Naive thymus-derived CD4-positive, alpha-beta T cell (primary cell): ENCODE data around the gene LSM4. TPM values are rescaled to one million over a fixed set of nuclear protein-coding genes. Genes with fewer than 3 reads are reported as not detected.
"Not testable (repeated sequence)": the region's sequence is repeated elsewhere in the genome, so short reads cannot be mapped to it uniquely, and the experiment has no call there.

Experiments
- ATAC-seq: fragments of 150-1000 bp; cut with Tn5 transposase; 2 replicates; pipeline ENCODE4 v1.10.0; 2021; ENCODE audit warnings: mild to moderate bottlenecking, moderate library complexity
- CTCF ChIA-PET: fragments of 350-600 bp; sonication (Branson Sonifier 250); formaldehyde crosslinking; loops from one replicate; lab custom pipeline; 2021; ENCODE audit warnings: antibody characterized with exemption; lab: Charles Lee
- POLR2A ChIA-PET: fragments of 350-600 bp; sonication (Branson Sonifier 250); formaldehyde crosslinking; loops from one replicate; lab custom pipeline; 2021; ENCODE audit warnings: antibody characterized with exemption, inconsistent platforms; lab: Charles Lee
- DNase-seq, 9 donors: peaks; one replicate each; pipeline versions ENCODE4 v3.0.0 to v3.0.0-alpha.2; 2020 to 2022; ENCODE audit warnings: mixed read lengths in 1 of 9
- H3K27ac ChIP-seq: one replicate; pipeline ENCODE4 v1.7.0; 2013; ENCODE audit warnings: mild to moderate bottlenecking, low read depth, low read length, moderate library complexity
- H3K27me3 ChIP-seq, 2 donors: one replicate each; pipeline ENCODE4 v1.7.0; 2013; ENCODE audit warnings: low read length in 2 of 2, mild to moderate bottlenecking in 2 of 2, moderate library complexity in 2 of 2; ENCODE audit not compliant: control insufficient read depth in 2 of 2, insufficient read depth in 2 of 2
- H3K36me3 ChIP-seq, 3 experiments: 1 replicate in 2 of 3; 2 replicates in 1 of 3; pipeline ENCODE4 v1.7.0; 2013; ENCODE audit warnings: low read length in 3 of 3, mild to moderate bottlenecking in 3 of 3, moderate library complexity in 1 of 3; ENCODE audit not compliant: insufficient read depth in 3 of 3, control insufficient read depth in 2 of 3
- H3K4me1 ChIP-seq, 2 donors: one replicate each; pipeline ENCODE4 v1.7.0; 2013; ENCODE audit warnings: low read length in 2 of 2, mild to moderate bottlenecking in 2 of 2, moderate library complexity in 1 of 2; ENCODE audit not compliant: control insufficient read depth in 2 of 2, insufficient read depth in 2 of 2
- H3K4me3 ChIP-seq: 2 replicates; pipeline ENCODE4 v1.7.0; 2013; ENCODE audit warnings: mild to moderate bottlenecking, low read length
- H3K9me3 ChIP-seq, 3 experiments: 1 replicate in 2 of 3; 2 replicates in 1 of 3; pipeline ENCODE4 v1.7.0; 2013; ENCODE audit warnings: low read length in 3 of 3; ENCODE audit not compliant: control insufficient read depth in 2 of 3
- H3K27ac Mint-ChIP-seq, 9 donors: one replicate each; pipeline ENCODE4 v1.8.0; 2020 to 2022; ENCODE audit warnings: mixed read lengths in 9 of 9, mild to moderate bottlenecking in 8 of 9, moderate library complexity in 5 of 9, inconsistent platforms in 2 of 9
- H3K27me3 Mint-ChIP-seq, 5 donors: one replicate each; pipeline ENCODE4 v1.8.0; 2021 to 2022; ENCODE audit warnings: mixed read lengths in 5 of 5, mild to moderate bottlenecking in 1 of 5
- H3K36me3 Mint-ChIP-seq, 5 donors: one replicate each; pipeline ENCODE4 v1.8.0; 2020 to 2022; ENCODE audit warnings: mixed read lengths in 5 of 5, mild to moderate bottlenecking in 3 of 5, inconsistent platforms in 1 of 5
- H3K4me1 Mint-ChIP-seq, 7 donors: one replicate each; pipeline ENCODE4 v1.8.0; 2020 to 2022; ENCODE audit warnings: mixed read lengths in 7 of 7, mild to moderate bottlenecking in 3 of 7, inconsistent platforms in 1 of 7
- H3K4me3 Mint-ChIP-seq, 10 donors: one replicate each; pipeline ENCODE4 v1.8.0; 2020 to 2022; ENCODE audit warnings: mild to moderate bottlenecking in 10 of 10, mixed read lengths in 10 of 10, moderate library complexity in 6 of 10, inconsistent platforms in 2 of 10
- H3K9me3 Mint-ChIP-seq, 11 donors: one replicate each; pipeline ENCODE4 v1.8.0; 2020 to 2022; ENCODE audit warnings: mixed read lengths in 11 of 11, mild to moderate bottlenecking in 4 of 11, inconsistent platforms in 1 of 11, moderate library complexity in 1 of 11
- intact Hi-C, 2 donors: fragments of 100-400 bp; cut with micrococcal nuclease; formaldehyde crosslinking; loops; one replicate each; pipeline ENCODE4 v1.15.1; 2023
- polyA plus RNA-seq, 2 donors: library from polyadenylated mRNA; unstranded; fragments of 300-500 nt; fragmentation: Illumina TruSeq; gene quantifications; one replicate each; pipeline ENCODE4 v1.2.3, GENCODE V29; 2021
- total RNA-seq, 6 experiments: library from RNA in 5 of 6; stranded (reverse) in 5 of 6; gene quantifications; 1 replicate in 5 of 6; 2 replicates in 1 of 6; pipeline ENCODE4 v1.2.3 and lab custom pipeline; 2021 to 2026

Gene LSM4
- total RNA-seq (100 to 1,000 TPM in 1 of 5 experiments, 10 to 100 TPM in 4; 45.3 to 131 (median 56.2) TPM), polyA plus RNA-seq (100 to 1,000 TPM; 123 to 163 TPM), total RNA-seq (lab: John Stamatoyannopoulos, UW) (34.6 reads per million, percentile 63 among the genes with 10 or more reads in this experiment)

GRCh38 chr19:18322759-18323460 is at the start of gene LSM4:
LSM4 (minus strand) TSS chr19:18323076; CDS start chr19:18323020, 56 bp downstream.
- H3K4me1 ChIP-seq, result peaks cover 47 to 55% of the 10 kb centered on the region in 2 donors
- Mint-ChIP-seq H3K36me3 (peaks cover 0 to 24% (median 0%) of the 10 kb centered on the region in 5 donors), H3K9me3 (no peaks in the 10 kb centered on the region), H3K27me3 (no peaks in the 10 kb centered on the region), H3K27ac (peak within 1 kb of the TSS; percentile 89 to 99 (median 95)), H3K4me3 (peak within 1 kb of the TSS; percentile 80 to 88 (median 84)), H3K4me1 (peaks cover 42 to 58% (median 51%) of the 10 kb centered on the region in 7 donors)
- no peaks in the 10 kb centered on the region for H3K9me3 ChIP-seq
- peak within 1 kb of the TSS; percentile 94 for H3K27ac ChIP-seq
- ATAC-seq, result peak; percentile 98
- ChIA-PET CTCF (interaction anchor here (0.5 to 3.7 kb wide), 6 partner anchors 18 to 1057 kb away, joined by 3 to 81 read pairs (median 3); partner anchors contain the start of gene JUND), POLR2A (interaction anchor here (0.6 to 19.6 kb wide), 13 partner anchors 9 to 596 kb away, joined by 3 to 757 read pairs (median 4); partner anchors contain the start of genes COPE, DDX49, IQCN and JUND)
- intact Hi-C loops, result loop anchor here (1.0 to 5.0 kb wide), 10 partner anchors 19 to 316 kb away; partner anchors contain the start of genes RAB3A (in 2 of the 2), ARRDC2 (in 1 of the 2), MPV17L2 (in 1 of the 2) and SSBP4 (in 1 of the 2)
- DNase-seq, result peak; percentile 95 to 100 (median 99)
- peak within 1 kb of the TSS; percentile 86 for H3K4me3 ChIP-seq
- no peaks in the 10 kb centered on the region for H3K36me3 ChIP-seq
- no peaks in the 10 kb centered on the region for H3K27me3 ChIP-seq

GRCh38 chr19:18368504-18369222 is 45.8 kb upstream of the LSM4 start:
- no peaks in the 10 kb centered on the region for H3K9me3 Mint-ChIP-seq
- H3K4me1 ChIP-seq, result peaks cover 0 to 3% of the 10 kb centered on the region in 2 donors
- no peak overlapping the region for H3K4me3 ChIP-seq
- H3K27ac ChIP-seq, result no peak overlapping the region
- H3K27me3 Mint-ChIP-seq, result peaks cover 0 to 3% (median 3%) of the 10 kb centered on the region in 5 donors
- no peak overlapping the region for H3K27ac Mint-ChIP-seq
- intact Hi-C loops, result no loop called here
- H3K4me1 Mint-ChIP-seq, result peaks cover 0 to 3% (median 1%) of the 10 kb centered on the region in 7 donors
- ChIA-PET CTCF (no interaction called here), POLR2A (no interaction called here)
- no peaks in the 10 kb centered on the region for H3K27me3 ChIP-seq
- no peak overlapping the region for H3K4me3 Mint-ChIP-seq
- peaks cover 0 to 21% (median 0%) of the 10 kb centered on the region in 3 experiments for H3K36me3 ChIP-seq
- peaks cover 0 to 31% (median 18%) of the 10 kb centered on the region in 5 donors for H3K36me3 Mint-ChIP-seq
- DNase-seq, result no peak
- no peak for ATAC-seq
- H3K9me3 ChIP-seq, result peaks cover 0 to 3% (median 0%) of the 10 kb centered on the region in 3 experiments

GRCh38 chr19:18366021-18366435 is 43.2 kb upstream of the LSM4 start:
- DNase-seq (no peak), ATAC-seq (peak; percentile 68)
- peaks cover 0 to 3% (median 0%) of the 10 kb centered on the region in 3 experiments for H3K9me3 ChIP-seq
- H3K27me3 ChIP-seq, result no peaks in the 10 kb centered on the region
- no peaks in the 10 kb centered on the region for H3K4me1 ChIP-seq
- H3K36me3 ChIP-seq, result peaks cover 0 to 36% (median 5%) of the 10 kb centered on the region in 3 experiments
- Mint-ChIP-seq H3K36me3 (peaks cover 4 to 47% (median 30%) of the 10 kb centered on the region in 5 donors), H3K4me1 (no peaks in the 10 kb centered on the region), H3K4me3 (no peak overlapping the region), H3K9me3 (no peaks in the 10 kb centered on the region), H3K27me3 (no peaks in the 10 kb centered on the region), H3K27ac (no peak overlapping the region)
- no peak overlapping the region for H3K4me3 ChIP-seq
- ChIA-PET CTCF (no interaction called here), POLR2A (no interaction called here)
- intact Hi-C loops, result no loop called here
- H3K27ac ChIP-seq, result no peak overlapping the region

- CTCF ChIA-PET, result interaction anchor here (0.7 kb wide), 1 partner anchor 84 kb away, joined by 3 read pairs; no protein-coding TSS in a partner anchor
- Mint-ChIP-seq H3K4me3 (no peak overlapping the region), H3K4me1 (no peaks in the 10 kb centered on the region), H3K36me3 (peaks cover 4 to 49% (median 31%) of the 10 kb centered on the region in 5 donors), H3K27me3 (no peaks in the 10 kb centered on the region), H3K27ac (no peak overlapping the region), H3K9me3 (no peaks in the 10 kb centered on the region)
- ATAC-seq, result peak; percentile 22
- Histone ChIP-seq H3K9me3 (peaks cover 0 to 3% (median 0%) of the 10 kb centered on the region in 3 experiments), H3K27me3 (no peaks in the 10 kb centered on the region), H3K4me1 (no peaks in the 10 kb centered on the region), H3K4me3 (no peak overlapping the region), H3K36me3 (peaks cover 0 to 38% (median 5%) of the 10 kb centered on the region in 3 experiments), H3K27ac (no peak overlapping the region)
- POLR2A ChIA-PET, result no interaction called here
- DNase-seq, result no peak
- intact Hi-C loops, result no loop called here
These were observed 42.1 kb upstream of the LSM4 start for GRCh38 chr19:18364826-18365528.

DNA sequence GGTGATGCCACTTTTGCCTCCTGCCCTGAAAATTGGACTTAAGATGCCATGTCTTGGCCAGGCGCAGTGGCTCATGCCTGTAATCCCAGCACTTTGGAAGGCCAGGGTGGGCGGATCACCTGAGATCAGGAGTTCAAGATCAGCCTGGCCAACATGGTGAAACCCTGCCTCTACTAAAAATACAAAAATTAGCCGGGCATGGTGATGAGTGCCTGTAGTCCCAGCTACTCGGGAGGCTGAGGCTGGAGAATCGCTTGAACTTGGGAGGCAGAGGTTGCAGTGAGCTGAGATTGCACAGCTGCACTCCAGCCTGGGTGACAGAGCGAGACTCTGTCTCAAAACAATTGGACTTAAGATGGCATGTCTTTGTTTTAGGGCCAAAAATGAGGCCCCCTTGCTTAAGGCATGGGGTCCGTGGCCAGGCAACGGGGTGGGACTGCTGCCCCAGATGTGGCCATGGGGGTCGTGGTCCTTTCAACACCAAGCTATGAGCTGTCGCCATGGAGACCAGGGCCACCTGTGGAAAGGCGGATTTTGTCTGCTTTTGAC is 41.5 kb upstream of the LSM4 start:
- H3K27me3 ChIP-seq, H3K9me3 Mint-ChIP-seq, H3K27me3 Mint-ChIP-seq, ATAC-seq, H3K27ac ChIP-seq, DNase-seq, H3K9me3 ChIP-seq, H3K4me1 Mint-ChIP-seq, H3K27ac Mint-ChIP-seq, H3K4me3 Mint-ChIP-seq, POLR2A ChIA-PET, H3K4me3 ChIP-seq, H3K4me1 ChIP-seq, intact Hi-C loops: not testable (repeated sequence)
- CTCF ChIA-PET, result interaction anchor here (0.7 kb wide), 1 partner anchor 84 kb away, joined by 3 read pairs; no protein-coding TSS in a partner anchor
- peaks cover 3 to 45% (median 5%) of the 10 kb centered on the region in 3 experiments for H3K36me3 ChIP-seq
- H3K36me3 Mint-ChIP-seq, result peaks cover 4 to 55% (median 34%) of the 10 kb centered on the region in 5 donors
